Activated CD8-positive, alpha-beta T cell treated with anti-CD3 and anti-CD28 coated beads for 36 hours (primary cell): Measurements from ENCODE around the gene EDNRB. TPM values are rescaled to one million over a fixed set of nuclear protein-coding genes. Genes with fewer than 3 reads are reported as not detected.

ENCODE experiments used
- ATAC-seq: fragments of 200-7000 bp; cut with Tn5 transposase; one replicate; pipeline ENCODE4 v1.10.0; 2021; ENCODE audit warnings: mild to moderate bottlenecking, moderate library complexity
- CTCF ChIA-PET: fragments of 350-600 bp; sonication (Branson Sonifier 250); formaldehyde crosslinking; loops from one replicate; lab custom pipeline; 2021; ENCODE audit warnings: antibody characterized with exemption; lab: Charles Lee
- POLR2A ChIA-PET: fragments of 350-600 bp; sonication (Branson Sonifier 250); formaldehyde crosslinking; loops from one replicate; lab custom pipeline; 2021; ENCODE audit warnings: antibody characterized with exemption; lab: Charles Lee
- DNase-seq: peaks from one replicate; pipeline ENCODE4 v3.0.0-alpha.2; 2020
- H3K27ac Mint-ChIP-seq: one replicate; pipeline ENCODE4 v1.8.0; 2021; ENCODE audit warnings: mild to moderate bottlenecking, mixed read lengths
- H3K27me3 Mint-ChIP-seq: one replicate; pipeline ENCODE4 v1.8.0; 2021; ENCODE audit warnings: mixed read lengths
- H3K36me3 Mint-ChIP-seq: one replicate; pipeline ENCODE4 v1.8.0; 2021; ENCODE audit warnings: low read depth, mixed read lengths
- H3K4me1 Mint-ChIP-seq: one replicate; pipeline ENCODE4 v1.8.0; 2021; ENCODE audit warnings: low read depth, mixed read lengths
- H3K4me3 Mint-ChIP-seq: one replicate; pipeline ENCODE4 v1.8.0; 2021; ENCODE audit warnings: mild to moderate bottlenecking, moderate library complexity, mixed read lengths
- H3K9me3 Mint-ChIP-seq: one replicate; pipeline ENCODE4 v1.8.0; 2021; ENCODE audit warnings: mixed read lengths
- intact Hi-C: fragments of 100-400 bp; cut with micrococcal nuclease; formaldehyde crosslinking; loops from one replicate; pipeline ENCODE4 v1.10.0; 2022
- total RNA-seq, 2 experiments: library from RNA; stranded (reverse); gene quantifications; one replicate each; pipeline ENCODE4 v1.2.3, GENCODE V29; 2021
- TF ChIP-seq, protein P1 (sequence below): fragments of 200-600 bp; IDR thresholded peaks from one replicate; pipeline ENCODE4 v1.8.0; 2022; ENCODE audit warnings: antibody characterized with exemption, mild to moderate bottlenecking

The EDNRB gene
- total RNA-seq, 2 experiments from 2014 or later = not detected

DNA sequence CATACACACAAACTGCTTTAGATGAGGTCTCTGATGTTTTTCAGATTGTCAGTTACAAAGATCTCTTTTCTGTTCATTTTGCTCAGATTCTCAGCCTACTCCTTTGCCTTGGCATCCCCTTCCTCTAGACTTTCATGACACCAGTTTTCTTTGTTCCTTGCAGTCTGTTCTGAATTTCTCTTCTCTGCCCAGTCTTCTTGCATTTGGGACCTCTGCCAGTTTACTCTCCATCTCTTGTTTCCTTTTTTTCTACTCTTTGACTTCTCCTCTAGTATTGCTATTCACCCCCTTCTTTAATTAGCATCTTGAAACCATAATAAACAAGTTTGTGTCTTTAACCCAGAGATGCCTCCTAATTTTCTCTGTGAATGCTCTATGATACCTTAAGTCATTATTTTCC is 26.1 kb downstream of the EDNRB start:
- TF ChIP-seq, protein P1, sequence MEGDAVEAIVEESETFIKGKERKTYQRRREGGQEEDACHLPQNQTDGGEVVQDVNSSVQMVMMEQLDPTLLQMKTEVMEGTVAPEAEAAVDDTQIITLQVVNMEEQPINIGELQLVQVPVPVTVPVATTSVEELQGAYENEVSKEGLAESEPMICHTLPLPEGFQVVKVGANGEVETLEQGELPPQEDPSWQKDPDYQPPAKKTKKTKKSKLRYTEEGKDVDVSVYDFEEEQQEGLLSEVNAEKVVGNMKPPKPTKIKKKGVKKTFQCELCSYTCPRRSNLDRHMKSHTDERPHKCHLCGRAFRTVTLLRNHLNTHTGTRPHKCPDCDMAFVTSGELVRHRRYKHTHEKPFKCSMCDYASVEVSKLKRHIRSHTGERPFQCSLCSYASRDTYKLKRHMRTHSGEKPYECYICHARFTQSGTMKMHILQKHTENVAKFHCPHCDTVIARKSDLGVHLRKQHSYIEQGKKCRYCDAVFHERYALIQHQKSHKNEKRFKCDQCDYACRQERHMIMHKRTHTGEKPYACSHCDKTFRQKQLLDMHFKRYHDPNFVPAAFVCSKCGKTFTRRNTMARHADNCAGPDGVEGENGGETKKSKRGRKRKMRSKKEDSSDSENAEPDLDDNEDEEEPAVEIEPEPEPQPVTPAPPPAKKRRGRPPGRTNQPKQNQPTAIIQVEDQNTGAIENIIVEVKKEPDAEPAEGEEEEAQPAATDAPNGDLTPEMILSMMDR = no peak
- no peak for ATAC-seq
- intact Hi-C loops = no loop called here
- Mint-ChIP-seq H3K27ac (no peak overlapping the region), H3K27me3 (peaks cover 3% of the 10 kb centered on the region), H3K4me3 (no peak overlapping the region), H3K9me3 (no peaks in the 10 kb centered on the region), H3K4me1 (no peaks in the 10 kb centered on the region), H3K36me3 (no peaks in the 10 kb centered on the region)
- no peak for DNase-seq
- ChIA-PET CTCF (no interaction called here), POLR2A (interaction anchor here (0.6 to 0.8 kb wide), 2 partner anchors 135 to 284 kb away, joined by 3 to 4 read pairs; no protein-coding TSS in a partner anchor)

DNA sequence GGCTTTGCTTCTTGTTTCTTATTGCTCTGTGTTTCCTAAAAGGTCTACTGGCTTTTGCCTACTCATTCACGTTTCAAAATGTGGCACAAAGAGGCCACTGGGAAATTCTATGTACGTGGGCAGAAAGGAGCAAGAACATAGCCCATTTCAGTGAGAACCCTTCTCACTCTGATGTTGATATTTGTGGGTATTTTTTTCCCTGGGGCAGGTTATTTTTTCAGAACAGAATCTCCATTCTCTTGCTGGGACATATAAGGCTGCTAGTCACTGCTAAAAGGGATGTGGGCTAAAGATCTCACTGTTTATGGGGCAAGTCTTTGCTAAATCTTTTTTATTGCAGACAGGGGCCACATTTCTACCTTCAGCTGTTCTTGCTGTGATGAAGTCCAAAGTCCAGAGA is 27.1 kb downstream of the EDNRB start:
- Mint-ChIP-seq H3K4me3 (no peak overlapping the region), H3K36me3 (no peaks in the 10 kb centered on the region), H3K27me3 (peaks cover 3% of the 10 kb centered on the region), H3K4me1 (no peaks in the 10 kb centered on the region), H3K9me3 (no peaks in the 10 kb centered on the region), H3K27ac (no peak overlapping the region)
- ATAC-seq (no peak), DNase-seq (no peak)
- intact Hi-C loops = no loop called here
- CTCF ChIA-PET = no interaction called here
- POLR2A ChIA-PET = no interaction called here
- TF ChIP-seq, protein P1 = no peak

DNA sequence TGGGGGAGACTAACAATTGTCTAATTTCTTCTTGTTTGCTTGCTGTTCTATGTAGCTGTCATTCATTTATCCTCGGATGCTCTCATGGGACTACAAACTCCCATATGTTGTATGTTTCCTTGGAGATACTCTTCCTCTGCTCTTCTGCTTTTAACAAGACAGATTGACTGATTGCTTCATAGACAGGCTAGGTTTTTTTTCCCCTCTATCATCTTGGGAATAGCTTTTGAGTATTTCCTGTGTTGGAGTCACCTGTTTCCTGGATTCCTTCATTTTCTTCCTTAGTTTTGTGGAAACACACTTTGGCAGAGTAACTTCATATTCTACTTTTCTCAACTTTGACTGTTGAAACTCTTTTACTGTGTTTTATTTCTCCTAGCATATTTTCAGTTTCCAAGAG is 27.6 kb downstream of the EDNRB start:
- H3K36me3 Mint-ChIP-seq = no peaks in the 10 kb centered on the region
- CTCF ChIA-PET = no interaction called here
- intact Hi-C loops = no loop called here
- H3K4me3 Mint-ChIP-seq = no peak overlapping the region
- POLR2A ChIA-PET = no interaction called here
- DNase-seq = no peak
- peaks cover 5% of the 10 kb centered on the region for H3K27me3 Mint-ChIP-seq
- TF ChIP-seq, protein P1 = no peak
- ATAC-seq = no peak
- no peaks in the 10 kb centered on the region for H3K4me1 Mint-ChIP-seq
- H3K9me3 Mint-ChIP-seq = no peaks in the 10 kb centered on the region
- no peak overlapping the region for H3K27ac Mint-ChIP-seq

DNA sequence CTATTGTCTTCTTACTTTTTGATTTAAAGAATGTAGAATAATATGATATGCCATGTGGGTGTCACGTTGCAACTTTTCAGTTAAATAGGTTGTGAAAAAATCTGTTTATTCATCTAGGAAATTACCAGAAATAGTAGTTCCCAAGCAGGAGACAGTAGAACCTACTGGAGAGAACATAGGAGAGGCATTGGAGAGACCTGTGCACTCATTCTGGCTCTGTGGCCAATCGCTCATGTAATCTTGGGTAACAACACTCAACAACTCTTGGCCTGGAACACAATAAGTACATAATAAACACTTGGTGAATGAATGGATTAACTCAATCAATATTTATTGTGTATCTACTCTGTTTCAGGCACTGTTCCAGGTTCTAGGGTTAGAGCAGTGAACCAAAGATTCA is 35.3 kb downstream of the EDNRB start:
- POLR2A ChIA-PET = no interaction called here
- intact Hi-C loops = no loop called here
- ATAC-seq (no peak), DNase-seq (no peak)
- no peak overlapping the region for H3K27ac Mint-ChIP-seq
- TF ChIP-seq, protein P1 = no peak
- H3K9me3 Mint-ChIP-seq = no peaks in the 10 kb centered on the region
- no peaks in the 10 kb centered on the region for H3K4me1 Mint-ChIP-seq
- no peak overlapping the region for H3K4me3 Mint-ChIP-seq
- H3K27me3 Mint-ChIP-seq = peaks cover 5% of the 10 kb centered on the region
- CTCF ChIA-PET = no interaction called here
- no peaks in the 10 kb centered on the region for H3K36me3 Mint-ChIP-seq

DNA sequence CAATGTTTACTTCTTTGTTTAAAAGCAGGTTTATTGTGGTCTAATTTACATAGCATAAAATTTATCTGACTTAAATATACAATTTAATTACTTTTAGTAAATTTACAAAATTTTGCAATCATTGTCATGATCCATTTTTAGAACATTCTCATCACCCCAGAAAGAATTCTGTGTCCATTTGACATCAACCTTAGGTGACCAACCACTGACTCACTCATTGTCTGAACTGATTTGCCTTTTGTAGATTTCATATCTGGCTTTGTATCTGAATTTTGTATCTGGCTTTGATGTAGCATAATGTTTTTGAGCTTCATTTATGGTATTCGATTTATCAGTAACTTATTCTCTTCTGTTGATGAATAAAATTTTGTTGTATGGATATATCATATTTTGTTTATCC is 40.4 kb downstream of the EDNRB start:
- no peaks in the 10 kb centered on the region for H3K36me3 Mint-ChIP-seq
- ChIA-PET CTCF (no interaction called here), POLR2A (no interaction called here)
- no peak overlapping the region for H3K4me3 Mint-ChIP-seq
- DNase-seq (no peak), ATAC-seq (no peak)
- H3K9me3 Mint-ChIP-seq = no peaks in the 10 kb centered on the region
- TF ChIP-seq, protein P1 = no peak
- intact Hi-C loops = no loop called here
- H3K27ac Mint-ChIP-seq = no peak overlapping the region
- H3K4me1 Mint-ChIP-seq = no peaks in the 10 kb centered on the region
- peaks cover 1% of the 10 kb centered on the region for H3K27me3 Mint-ChIP-seq
